ENCODE measurements around the gene NEGR1.

Gene NEGR1

DNA sequence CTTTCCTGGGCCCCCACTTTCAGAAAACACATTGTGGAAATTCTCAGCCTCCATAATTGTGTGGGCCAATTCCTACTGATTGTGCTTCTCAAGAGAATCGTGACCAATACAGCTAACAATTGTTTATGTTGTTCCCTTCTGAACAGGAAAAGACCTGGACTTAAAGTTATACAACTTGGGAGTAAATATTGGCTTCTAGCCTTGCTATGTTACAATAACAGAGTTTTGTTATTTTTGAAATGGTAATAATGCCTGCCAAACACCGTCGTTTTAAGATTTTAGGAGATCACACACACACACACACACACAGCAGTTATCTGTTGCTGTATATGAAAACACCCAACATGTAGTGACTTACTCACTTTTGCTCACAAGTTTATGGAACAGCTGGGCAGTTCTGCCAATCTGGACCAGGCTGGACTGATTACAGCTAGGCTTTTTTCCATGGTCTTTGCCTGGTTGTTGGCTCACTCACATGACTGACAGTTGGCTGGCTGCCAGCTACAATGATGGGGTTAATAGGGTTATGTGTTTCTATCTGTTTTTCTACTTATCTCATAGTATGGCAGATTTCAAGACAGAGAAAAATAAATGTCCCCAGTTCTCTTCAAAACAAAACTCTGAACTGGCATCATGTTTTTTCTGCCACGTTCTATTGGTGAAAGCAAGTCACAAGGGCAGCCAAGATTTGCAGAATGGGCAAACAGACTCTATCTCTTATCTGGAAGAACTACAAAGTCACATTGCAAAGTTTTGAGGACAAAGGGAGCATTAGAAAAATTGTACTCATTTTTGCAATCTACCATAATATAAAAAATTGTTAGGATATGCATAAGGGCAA is 447.5 kb downstream of the NEGR1 start:
- Histone ChIP-seq H3K4me3 (ENCODE audit: low read depth in 1 of 5, low read length in 5 of 5) (no peak overlapping the region), H3K27me3 (ENCODE audit: control insufficient read depth in 5 of 5, insufficient read depth in 4 of 5, low read length in 5 of 5) (no peaks in the 10 kb centered on the region), H3K27ac (ENCODE audit: low read depth, low read length) (no peak overlapping the region)

DNA sequence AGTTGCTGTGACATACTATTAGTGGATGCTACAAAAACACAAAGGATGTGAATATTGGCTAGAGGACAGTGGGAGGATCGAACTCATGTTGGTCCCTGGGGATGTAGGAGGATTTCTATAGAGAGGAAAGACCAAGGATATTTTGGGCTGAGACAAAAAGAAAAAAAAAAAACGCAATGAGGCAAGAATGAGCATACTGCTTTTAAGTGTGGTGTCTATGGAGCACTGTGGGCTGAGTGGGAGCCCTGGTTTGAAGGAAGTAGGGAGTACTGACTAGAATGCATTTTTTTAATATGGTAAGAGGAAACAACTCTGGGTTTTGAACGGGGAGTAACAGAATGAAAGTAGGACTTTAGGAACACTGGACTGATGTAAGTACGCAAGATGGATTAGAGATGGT is 450.7 kb downstream of the NEGR1 start:
- Histone ChIP-seq H3K36me3 (ENCODE audit: control insufficient read depth in 5 of 5, insufficient read depth in 5 of 5, low read length in 5 of 5) (no peaks in the 10 kb centered on the region), H3K4me3 (ENCODE audit: low read depth in 1 of 5, low read length in 5 of 5) (no peak overlapping the region)

More for the DNA sequence above, 447.5 kb downstream of the NEGR1 start:
- Histone ChIP-seq H3K36me3 (ENCODE audit: control insufficient read depth in 5 of 5, insufficient read depth in 5 of 5, low read length in 5 of 5) (no peaks in the 10 kb centered on the region), H3K4me1 (ENCODE audit: control insufficient read depth in 5 of 5, insufficient read depth in 5 of 5, low read length in 5 of 5) (peaks cover 0 to 7% (median 0%) of the 10 kb centered on the region in 5 donors), H3K9ac (ENCODE audit: low read length in 5 of 5) (no peak overlapping the region), H3K9me3 (ENCODE audit: control insufficient read depth in 5 of 5, low read length in 5 of 5) (no peaks in the 10 kb centered on the region)

DNA sequence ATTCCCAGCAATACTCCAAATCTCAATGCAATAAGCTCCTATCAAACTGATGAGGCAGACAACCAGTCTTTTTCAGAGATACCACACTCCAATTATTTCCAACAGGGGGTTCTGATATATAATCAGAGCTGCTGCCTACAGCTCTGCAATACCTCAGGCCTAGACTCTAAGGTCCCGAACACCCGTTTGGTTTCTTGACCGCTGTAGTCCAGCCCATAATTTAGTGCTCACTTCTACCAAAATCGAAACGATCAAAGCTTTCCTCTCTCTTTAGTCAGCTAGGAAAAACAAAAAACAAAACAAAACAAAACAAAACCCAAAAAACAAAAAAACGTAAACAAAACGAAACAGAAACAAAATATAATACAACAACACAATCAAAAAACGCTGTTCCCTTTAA is 453.0 kb downstream of the NEGR1 start:
- Histone ChIP-seq H3K4me1 (ENCODE audit: control insufficient read depth in 5 of 5, insufficient read depth in 5 of 5, low read length in 5 of 5) (peaks cover 0 to 8% (median 0%) of the 10 kb centered on the region in 5 donors), H3K9me3 (ENCODE audit: control insufficient read depth in 5 of 5, low read length in 5 of 5) (peaks cover 0 to 3% (median 0%) of the 10 kb centered on the region in 5 donors), H3K36me3 (ENCODE audit: control insufficient read depth in 5 of 5, insufficient read depth in 5 of 5, low read length in 5 of 5) (no peaks in the 10 kb centered on the region), H3K27me3 (ENCODE audit: control insufficient read depth in 5 of 5, insufficient read depth in 4 of 5, low read length in 5 of 5) (no peaks in the 10 kb centered on the region), H3K4me3 (ENCODE audit: low read depth in 1 of 5, low read length in 5 of 5) (no peak overlapping the region), H3K9ac (ENCODE audit: low read length in 5 of 5) (no peak overlapping the region), H3K27ac (ENCODE audit: low read depth, low read length) (no peak overlapping the region)

More for the DNA sequence above, 450.7 kb downstream of the NEGR1 start:
- Histone ChIP-seq H3K4me1 (ENCODE audit: control insufficient read depth in 5 of 5, insufficient read depth in 5 of 5, low read length in 5 of 5) (peaks cover 0 to 15% (median 0%) of the 10 kb centered on the region in 5 donors), H3K9ac (ENCODE audit: low read length in 5 of 5) (no peak overlapping the region), H3K9me3 (ENCODE audit: control insufficient read depth in 5 of 5, low read length in 5 of 5) (no peaks in the 10 kb centered on the region), H3K27ac (ENCODE audit: low read depth, low read length) (no peak overlapping the region), H3K27me3 (ENCODE audit: control insufficient read depth in 5 of 5, insufficient read depth in 4 of 5, low read length in 5 of 5) (no peaks in the 10 kb centered on the region)

DNA sequence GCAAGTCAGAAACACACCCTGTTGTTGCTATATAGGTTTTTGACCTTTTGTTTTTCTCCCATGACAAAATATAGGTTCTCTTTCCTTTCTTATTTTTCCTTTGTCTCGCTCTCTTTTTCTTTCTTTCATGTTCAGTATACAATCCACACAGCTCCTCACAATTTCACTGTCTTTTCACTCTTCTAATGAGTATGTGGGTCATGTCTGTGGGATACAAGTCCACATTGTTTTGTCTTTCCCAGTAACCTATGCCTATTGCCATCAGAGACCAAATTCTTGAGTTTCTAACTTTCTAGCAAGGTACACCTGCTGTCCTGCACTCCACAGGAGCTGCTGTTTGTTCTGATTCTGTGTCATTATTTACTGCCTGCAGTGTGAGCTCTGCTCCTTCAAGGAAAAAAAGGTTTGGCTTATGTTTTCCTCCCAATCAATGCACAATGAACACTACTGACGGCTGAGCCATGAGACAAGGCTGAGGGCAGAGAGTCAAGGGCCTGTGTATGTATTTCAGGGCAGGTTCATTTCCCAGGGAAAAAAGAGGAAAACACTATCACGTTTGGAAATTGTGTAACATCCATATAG is 453.8 kb downstream of the NEGR1 start:
- Histone ChIP-seq H3K27me3 (ENCODE audit: control insufficient read depth in 5 of 5, insufficient read depth in 4 of 5, low read length in 5 of 5) (no peaks in the 10 kb centered on the region), H3K27ac (ENCODE audit: low read depth, low read length) (no peak overlapping the region), H3K4me3 (ENCODE audit: low read depth in 1 of 5, low read length in 5 of 5) (no peak overlapping the region), H3K36me3 (ENCODE audit: control insufficient read depth in 5 of 5, insufficient read depth in 5 of 5, low read length in 5 of 5) (no peaks in the 10 kb centered on the region), H3K9ac (ENCODE audit: low read length in 5 of 5) (no peak overlapping the region), H3K4me1 (ENCODE audit: control insufficient read depth in 5 of 5, insufficient read depth in 5 of 5, low read length in 5 of 5) (peaks cover 0 to 8% (median 0%) of the 10 kb centered on the region in 5 donors), H3K9me3 (ENCODE audit: control insufficient read depth in 5 of 5, low read length in 5 of 5) (peaks cover 0 to 3% (median 0%) of the 10 kb centered on the region in 5 donors)

DNA sequence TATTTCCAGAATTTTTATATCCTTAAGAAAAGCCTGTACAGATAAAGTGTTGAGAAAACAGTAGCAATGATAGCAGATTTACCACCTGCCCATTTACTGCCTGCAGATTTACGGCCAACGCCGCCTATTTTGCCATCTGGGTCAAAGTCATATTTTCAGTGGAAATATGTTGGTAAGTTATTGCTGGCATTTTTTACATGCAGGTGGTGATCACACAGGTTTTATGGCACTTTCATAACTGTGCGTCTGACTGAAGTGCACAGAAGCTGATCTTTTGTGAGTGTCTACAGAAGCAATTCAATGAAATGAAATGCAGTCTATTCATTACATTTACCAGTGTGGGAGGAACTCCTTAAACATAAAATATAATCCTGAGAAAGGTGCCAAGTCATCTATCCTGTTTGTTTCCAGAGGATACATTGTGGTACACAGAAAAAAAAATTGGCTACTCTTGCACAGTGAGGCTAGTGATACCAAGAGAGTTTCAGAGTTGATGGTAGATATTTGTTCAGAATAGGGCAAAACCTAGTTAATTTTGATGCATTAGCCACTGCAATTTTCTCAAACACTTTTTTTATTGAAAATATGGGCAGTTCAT is 458.5 kb downstream of the NEGR1 start:
- H3K27ac ChIP-seq (ENCODE audit: low read depth, low read length), result no peak overlapping the region
- peaks cover 0 to 3% (median 0%) of the 10 kb centered on the region in 5 donors for H3K9me3 ChIP-seq (ENCODE audit: control insufficient read depth in 5 of 5, low read length in 5 of 5)
- H3K4me1 ChIP-seq (ENCODE audit: control insufficient read depth in 5 of 5, insufficient read depth in 5 of 5, low read length in 5 of 5), result peaks cover 0 to 8% (median 0%) of the 10 kb centered on the region in 5 donors
- no peak overlapping the region for H3K9ac ChIP-seq (ENCODE audit: low read length in 5 of 5)
- no peaks in the 10 kb centered on the region for H3K27me3 ChIP-seq (ENCODE audit: control insufficient read depth in 5 of 5, insufficient read depth in 4 of 5, low read length in 5 of 5)
- H3K4me3 ChIP-seq (ENCODE audit: low read depth in 1 of 5, low read length in 5 of 5), result no peak overlapping the region
- H3K36me3 ChIP-seq (ENCODE audit: control insufficient read depth in 5 of 5, insufficient read depth in 5 of 5, low read length in 5 of 5), result no peaks in the 10 kb centered on the region

DNA sequence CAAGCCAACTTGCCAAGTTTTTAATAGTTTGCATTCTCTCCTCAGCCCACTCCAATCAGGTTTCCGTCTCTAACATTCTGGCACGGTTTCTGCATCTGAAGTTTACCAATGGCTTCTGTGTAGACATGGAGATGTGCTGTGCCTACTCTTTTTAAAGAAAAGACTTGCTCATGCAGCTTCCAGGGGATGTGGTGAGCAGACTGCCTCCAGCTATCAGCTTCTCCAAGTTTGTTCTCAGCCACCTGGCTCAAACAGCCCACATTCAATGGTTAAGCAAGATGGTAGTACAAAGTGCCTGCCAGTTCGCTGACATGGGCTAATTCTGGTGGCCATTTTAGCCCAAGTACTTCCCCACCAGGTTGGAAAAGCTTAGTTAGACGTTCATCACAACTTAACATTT is 465.3 kb downstream of the NEGR1 start:
- no peak overlapping the region for H3K27ac ChIP-seq (ENCODE audit: low read depth, low read length)
- peaks cover 0 to 2% (median 0%) of the 10 kb centered on the region in 5 donors for H3K9me3 ChIP-seq (ENCODE audit: control insufficient read depth in 5 of 5, low read length in 5 of 5)
- H3K4me1 ChIP-seq (ENCODE audit: control insufficient read depth in 5 of 5, insufficient read depth in 5 of 5, low read length in 5 of 5), result no peaks in the 10 kb centered on the region
- H3K36me3 ChIP-seq (ENCODE audit: control insufficient read depth in 5 of 5, insufficient read depth in 5 of 5, low read length in 5 of 5), result no peaks in the 10 kb centered on the region
- H3K9ac ChIP-seq (ENCODE audit: low read length in 5 of 5), result no peak overlapping the region
- H3K4me3 ChIP-seq (ENCODE audit: low read depth in 1 of 5, low read length in 5 of 5), result no peak overlapping the region
- no peaks in the 10 kb centered on the region for H3K27me3 ChIP-seq (ENCODE audit: control insufficient read depth in 5 of 5, insufficient read depth in 4 of 5, low read length in 5 of 5)

DNA sequence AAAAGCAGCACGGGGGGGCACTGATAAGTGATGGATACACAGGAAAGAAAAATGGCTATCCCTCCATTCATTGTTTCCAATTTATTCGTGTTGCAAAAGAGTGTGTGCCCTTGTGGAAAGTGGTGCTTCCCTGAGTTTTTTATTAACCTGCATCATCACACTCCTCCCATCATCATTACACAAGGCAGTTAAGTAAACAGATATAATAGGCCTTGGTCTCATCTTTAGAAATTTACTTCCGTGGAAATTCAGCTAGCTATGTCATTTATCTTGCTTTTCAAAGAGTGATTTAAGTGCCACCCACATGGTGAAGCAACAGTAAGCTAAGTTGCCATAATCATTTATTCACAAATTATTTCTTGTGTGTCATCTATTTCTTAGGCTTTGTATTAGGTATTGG is 473.3 kb downstream of the NEGR1 start:
- Histone ChIP-seq H3K4me1 (ENCODE audit: control insufficient read depth in 5 of 5, insufficient read depth in 5 of 5, low read length in 5 of 5) (no peaks in the 10 kb centered on the region), H3K27ac (ENCODE audit: low read depth, low read length) (no peak overlapping the region), H3K9ac (ENCODE audit: low read length in 5 of 5) (no peak overlapping the region), H3K9me3 (ENCODE audit: control insufficient read depth in 5 of 5, low read length in 5 of 5) (no peaks in the 10 kb centered on the region), H3K36me3 (ENCODE audit: control insufficient read depth in 5 of 5, insufficient read depth in 5 of 5, low read length in 5 of 5) (no peaks in the 10 kb centered on the region), H3K27me3 (ENCODE audit: control insufficient read depth in 5 of 5, insufficient read depth in 4 of 5, low read length in 5 of 5) (no peaks in the 10 kb centered on the region), H3K4me3 (ENCODE audit: low read depth in 1 of 5, low read length in 5 of 5) (no peak overlapping the region)

DNA sequence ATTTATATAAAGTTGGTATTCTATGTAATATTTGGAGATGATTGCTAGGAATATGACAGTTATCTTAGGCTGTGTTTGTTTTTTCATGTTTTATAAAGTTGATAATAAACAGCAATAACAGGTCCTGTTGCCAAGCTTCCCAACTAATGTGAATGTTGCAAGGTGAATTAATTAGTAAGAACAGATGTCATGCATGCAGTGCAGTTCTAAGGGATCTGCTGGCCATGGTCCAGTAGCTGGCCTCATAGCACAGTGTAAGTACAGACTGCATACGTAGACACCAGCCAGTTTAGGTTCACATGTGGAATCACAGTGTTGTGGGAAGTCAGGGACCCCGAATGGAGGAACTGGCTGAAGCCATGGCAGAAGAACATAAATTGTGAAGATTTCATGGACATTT is 478.2 kb downstream of the NEGR1 start:
- Histone ChIP-seq H3K36me3 (ENCODE audit: control insufficient read depth in 5 of 5, insufficient read depth in 5 of 5, low read length in 5 of 5) (no peaks in the 10 kb centered on the region), H3K27ac (ENCODE audit: low read depth, low read length) (no peak overlapping the region), H3K27me3 (ENCODE audit: control insufficient read depth in 5 of 5, insufficient read depth in 4 of 5, low read length in 5 of 5) (no peaks in the 10 kb centered on the region), H3K4me3 (ENCODE audit: low read depth in 1 of 5, low read length in 5 of 5) (no peak overlapping the region), H3K4me1 (ENCODE audit: control insufficient read depth in 5 of 5, insufficient read depth in 5 of 5, low read length in 5 of 5) (no peaks in the 10 kb centered on the region), H3K9me3 (ENCODE audit: control insufficient read depth in 5 of 5, low read length in 5 of 5) (no peaks in the 10 kb centered on the region), H3K9ac (ENCODE audit: low read length in 5 of 5) (no peak overlapping the region)

DNA sequence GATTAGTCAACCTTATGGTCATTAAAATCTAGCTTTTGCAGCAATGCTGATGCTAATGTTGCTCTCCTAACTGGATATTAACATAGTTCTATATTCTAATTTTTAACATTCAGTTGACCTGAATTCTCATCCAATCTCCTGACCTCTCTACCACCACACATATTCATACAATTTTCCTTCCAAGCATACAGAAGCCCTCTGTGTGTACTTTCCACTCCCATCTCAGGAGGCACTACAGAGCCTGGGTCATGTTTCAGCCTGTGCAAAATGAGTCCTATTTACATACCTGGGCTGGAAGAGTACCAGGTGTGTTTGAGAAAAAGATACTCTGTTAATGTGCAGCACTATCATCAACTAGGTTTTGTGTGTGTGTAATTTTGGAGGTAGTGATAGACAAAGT is 486.3 kb downstream of the NEGR1 start:
- H3K9ac ChIP-seq (ENCODE audit: low read length in 5 of 5), result no peak overlapping the region
- no peaks in the 10 kb centered on the region for H3K27me3 ChIP-seq (ENCODE audit: control insufficient read depth in 5 of 5, insufficient read depth in 4 of 5, low read length in 5 of 5)
- H3K4me3 ChIP-seq (ENCODE audit: low read depth in 1 of 5, low read length in 5 of 5), result no peak overlapping the region
- no peaks in the 10 kb centered on the region for H3K4me1 ChIP-seq (ENCODE audit: control insufficient read depth in 5 of 5, insufficient read depth in 5 of 5, low read length in 5 of 5)
- no peaks in the 10 kb centered on the region for H3K36me3 ChIP-seq (ENCODE audit: control insufficient read depth in 5 of 5, insufficient read depth in 5 of 5, low read length in 5 of 5)
- no peak overlapping the region for H3K27ac ChIP-seq (ENCODE audit: low read depth, low read length)
- no peaks in the 10 kb centered on the region for H3K9me3 ChIP-seq (ENCODE audit: control insufficient read depth in 5 of 5, low read length in 5 of 5)

DNA sequence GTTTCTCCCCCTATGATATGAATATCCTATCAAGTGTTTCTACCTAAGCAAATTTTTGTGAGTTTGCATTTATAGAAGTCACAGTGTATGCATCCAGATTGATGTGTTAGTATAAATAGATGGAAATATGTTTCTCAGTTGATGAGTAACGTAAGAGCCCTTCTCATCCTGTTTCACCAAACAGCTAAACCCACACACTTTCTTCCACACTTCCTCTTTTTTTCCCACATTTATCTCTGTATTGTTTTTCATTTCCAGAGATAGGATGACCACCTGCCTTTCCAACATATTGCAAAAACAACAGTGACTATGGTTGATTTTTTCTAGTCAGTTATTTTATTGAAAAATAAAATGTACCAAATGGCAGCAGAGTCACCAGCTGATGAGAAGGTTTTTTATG is 490.1 kb downstream of the NEGR1 start:
- Histone ChIP-seq H3K27me3 (ENCODE audit: control insufficient read depth in 5 of 5, insufficient read depth in 4 of 5, low read length in 5 of 5) (no peaks in the 10 kb centered on the region), H3K9me3 (ENCODE audit: control insufficient read depth in 5 of 5, low read length in 5 of 5) (no peaks in the 10 kb centered on the region), H3K9ac (ENCODE audit: low read length in 5 of 5) (no peak overlapping the region), H3K4me1 (ENCODE audit: control insufficient read depth in 5 of 5, insufficient read depth in 5 of 5, low read length in 5 of 5) (no peaks in the 10 kb centered on the region), H3K4me3 (ENCODE audit: low read depth in 1 of 5, low read length in 5 of 5) (no peak overlapping the region), H3K27ac (ENCODE audit: low read depth, low read length) (no peak overlapping the region), H3K36me3 (ENCODE audit: control insufficient read depth in 5 of 5, insufficient read depth in 5 of 5, low read length in 5 of 5) (no peaks in the 10 kb centered on the region)
